ENCODE measurements around the gene ZNF202.

ZNF202 gene

DNA sequence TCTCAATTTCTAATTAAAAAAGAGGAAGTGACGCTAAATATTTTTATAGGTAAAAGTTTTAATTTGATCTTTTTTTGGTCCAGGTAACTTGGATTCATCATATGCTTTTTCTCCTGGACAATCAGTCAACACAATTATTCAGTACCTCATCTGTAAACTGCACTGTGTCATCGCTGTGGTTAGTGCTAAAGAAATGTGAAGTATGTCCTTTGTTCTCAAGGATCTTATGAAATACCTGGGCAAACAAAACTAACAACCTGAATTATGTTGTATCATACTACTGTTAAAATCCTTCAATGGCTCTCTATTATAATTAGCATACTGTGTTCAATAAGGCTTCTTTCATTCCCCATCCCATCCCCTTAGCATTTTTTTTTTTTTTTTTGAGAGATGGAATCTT lies 67.2 kb downstream of the ZNF202 start:
- TF ChIP-seq, protein P1, sequence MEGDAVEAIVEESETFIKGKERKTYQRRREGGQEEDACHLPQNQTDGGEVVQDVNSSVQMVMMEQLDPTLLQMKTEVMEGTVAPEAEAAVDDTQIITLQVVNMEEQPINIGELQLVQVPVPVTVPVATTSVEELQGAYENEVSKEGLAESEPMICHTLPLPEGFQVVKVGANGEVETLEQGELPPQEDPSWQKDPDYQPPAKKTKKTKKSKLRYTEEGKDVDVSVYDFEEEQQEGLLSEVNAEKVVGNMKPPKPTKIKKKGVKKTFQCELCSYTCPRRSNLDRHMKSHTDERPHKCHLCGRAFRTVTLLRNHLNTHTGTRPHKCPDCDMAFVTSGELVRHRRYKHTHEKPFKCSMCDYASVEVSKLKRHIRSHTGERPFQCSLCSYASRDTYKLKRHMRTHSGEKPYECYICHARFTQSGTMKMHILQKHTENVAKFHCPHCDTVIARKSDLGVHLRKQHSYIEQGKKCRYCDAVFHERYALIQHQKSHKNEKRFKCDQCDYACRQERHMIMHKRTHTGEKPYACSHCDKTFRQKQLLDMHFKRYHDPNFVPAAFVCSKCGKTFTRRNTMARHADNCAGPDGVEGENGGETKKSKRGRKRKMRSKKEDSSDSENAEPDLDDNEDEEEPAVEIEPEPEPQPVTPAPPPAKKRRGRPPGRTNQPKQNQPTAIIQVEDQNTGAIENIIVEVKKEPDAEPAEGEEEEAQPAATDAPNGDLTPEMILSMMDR (conservative IDR thresholded peaks at IDR 0.05; ENCODE audit: low read length) = no peak
- DNase-seq (ENCODE audit: low read depth) = no peak
- no peak overlapping the region for H3K4me3 ChIP-seq (ENCODE audit: low read length)

Measured in AG10803 (cell line).